GM12873 (cell line): ENCODE data around the gene SHISA5.

Experiments used
- TF ChIP-seq, protein P1 (sequence below): IDR thresholded peaks from 2 replicates; pipeline ENCODE4 v1.5.1; 2012; ENCODE audit warnings: low read depth, mild to moderate bottlenecking, moderate library complexity, low read length, control low read depth; ENCODE audit not compliant: insufficient read depth; ENCODE audit errors: missing control alignments

Gene SHISA5

DNA sequence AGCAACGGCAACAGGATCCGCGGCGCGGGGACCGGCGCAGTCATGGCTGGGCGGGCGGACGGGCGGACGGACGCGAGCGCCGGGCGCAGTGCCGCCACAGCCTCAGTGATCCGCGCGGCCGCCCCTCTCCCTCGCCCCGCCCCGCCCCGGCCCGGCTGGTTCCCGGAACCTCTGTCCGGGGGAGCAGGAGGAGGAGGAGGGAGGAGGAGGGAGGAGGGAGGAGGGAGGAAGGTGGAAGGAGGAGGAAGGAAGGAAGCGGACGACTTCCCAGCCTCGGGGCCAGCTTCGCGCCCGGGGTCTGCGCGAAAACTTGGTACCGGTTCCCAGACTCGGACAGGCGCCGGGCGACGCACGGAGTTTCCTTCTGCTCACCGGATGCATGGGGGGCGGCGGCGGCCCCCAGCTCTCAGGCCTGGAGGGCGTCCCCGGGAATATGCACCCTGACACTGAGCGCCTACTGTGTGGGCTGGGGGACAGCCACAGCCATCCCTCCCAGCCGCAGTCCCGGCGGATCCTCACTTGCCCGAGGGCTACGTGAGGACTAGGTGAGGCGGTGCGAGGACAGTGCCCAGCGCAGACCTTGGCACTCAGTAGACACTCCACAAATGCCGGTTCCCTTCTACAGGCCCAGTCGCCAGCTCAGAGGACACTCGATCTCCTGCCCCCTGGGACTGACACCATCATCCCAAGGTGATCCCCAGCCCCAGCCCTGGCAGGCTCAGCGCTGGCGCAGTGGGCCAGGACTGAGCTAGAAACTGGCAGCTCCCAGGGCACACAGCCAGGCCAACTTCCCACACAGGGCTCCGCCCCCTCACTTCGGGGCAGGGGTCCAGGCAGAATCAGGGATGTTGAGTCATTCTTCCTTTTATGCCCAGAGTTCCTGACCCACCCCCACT lies at the start of gene SHISA5:
Gene SHISA5, minus strand, starts transcription at position 124 of the 896 bp plus-strand sequence. Its CDS starts 80 bp downstream, at position 44.
- TF ChIP-seq, protein P1, sequence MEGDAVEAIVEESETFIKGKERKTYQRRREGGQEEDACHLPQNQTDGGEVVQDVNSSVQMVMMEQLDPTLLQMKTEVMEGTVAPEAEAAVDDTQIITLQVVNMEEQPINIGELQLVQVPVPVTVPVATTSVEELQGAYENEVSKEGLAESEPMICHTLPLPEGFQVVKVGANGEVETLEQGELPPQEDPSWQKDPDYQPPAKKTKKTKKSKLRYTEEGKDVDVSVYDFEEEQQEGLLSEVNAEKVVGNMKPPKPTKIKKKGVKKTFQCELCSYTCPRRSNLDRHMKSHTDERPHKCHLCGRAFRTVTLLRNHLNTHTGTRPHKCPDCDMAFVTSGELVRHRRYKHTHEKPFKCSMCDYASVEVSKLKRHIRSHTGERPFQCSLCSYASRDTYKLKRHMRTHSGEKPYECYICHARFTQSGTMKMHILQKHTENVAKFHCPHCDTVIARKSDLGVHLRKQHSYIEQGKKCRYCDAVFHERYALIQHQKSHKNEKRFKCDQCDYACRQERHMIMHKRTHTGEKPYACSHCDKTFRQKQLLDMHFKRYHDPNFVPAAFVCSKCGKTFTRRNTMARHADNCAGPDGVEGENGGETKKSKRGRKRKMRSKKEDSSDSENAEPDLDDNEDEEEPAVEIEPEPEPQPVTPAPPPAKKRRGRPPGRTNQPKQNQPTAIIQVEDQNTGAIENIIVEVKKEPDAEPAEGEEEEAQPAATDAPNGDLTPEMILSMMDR, result no peak

- TF ChIP-seq, protein P1, result no peak
Measured at GRCh38 chr3:48553361-48553760, 49.4 kb upstream of the SHISA5 start.

DNA sequence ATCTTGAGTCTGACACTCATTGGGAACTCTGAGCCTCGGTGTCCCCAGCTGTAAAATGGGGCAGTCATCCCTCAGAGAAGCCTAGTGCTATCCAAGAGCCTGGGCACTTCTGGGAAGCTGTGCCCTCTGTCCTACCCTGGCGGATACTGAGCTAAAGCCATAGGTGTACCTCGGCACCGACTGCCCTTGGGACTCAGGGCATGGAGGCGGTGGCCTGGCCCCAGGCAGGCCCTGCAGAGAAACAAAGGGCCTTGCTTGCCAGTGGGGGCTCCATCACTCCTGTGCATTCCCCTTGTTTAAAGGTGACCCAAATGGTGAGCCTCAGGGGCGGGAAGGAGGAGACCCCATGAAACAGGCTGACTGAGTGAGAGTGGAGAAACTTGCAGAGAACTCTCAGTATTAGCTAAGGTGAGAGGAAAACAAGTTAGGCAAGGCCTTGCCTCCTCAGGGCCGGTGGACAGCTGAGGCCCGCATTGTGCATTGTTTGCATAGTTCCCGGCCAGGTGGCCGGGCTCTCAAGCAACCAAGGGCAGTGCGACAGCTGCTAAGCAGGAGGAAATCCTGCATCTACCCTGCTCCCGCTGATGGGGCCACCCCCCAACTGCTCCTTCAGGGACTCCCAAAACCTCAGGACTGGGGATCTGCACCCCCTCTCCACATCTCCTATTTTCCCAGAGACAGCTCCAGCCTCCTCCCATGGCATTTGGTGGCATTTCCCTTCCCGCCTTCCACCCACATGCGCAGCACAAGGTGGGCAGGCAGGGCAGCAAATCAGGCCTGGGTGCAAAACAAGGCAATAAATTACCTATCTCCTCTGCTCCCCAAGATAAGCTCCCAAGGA lies 48.4 kb upstream of the SHISA5 start:
- TF ChIP-seq, protein P1, result no peak

DNA sequence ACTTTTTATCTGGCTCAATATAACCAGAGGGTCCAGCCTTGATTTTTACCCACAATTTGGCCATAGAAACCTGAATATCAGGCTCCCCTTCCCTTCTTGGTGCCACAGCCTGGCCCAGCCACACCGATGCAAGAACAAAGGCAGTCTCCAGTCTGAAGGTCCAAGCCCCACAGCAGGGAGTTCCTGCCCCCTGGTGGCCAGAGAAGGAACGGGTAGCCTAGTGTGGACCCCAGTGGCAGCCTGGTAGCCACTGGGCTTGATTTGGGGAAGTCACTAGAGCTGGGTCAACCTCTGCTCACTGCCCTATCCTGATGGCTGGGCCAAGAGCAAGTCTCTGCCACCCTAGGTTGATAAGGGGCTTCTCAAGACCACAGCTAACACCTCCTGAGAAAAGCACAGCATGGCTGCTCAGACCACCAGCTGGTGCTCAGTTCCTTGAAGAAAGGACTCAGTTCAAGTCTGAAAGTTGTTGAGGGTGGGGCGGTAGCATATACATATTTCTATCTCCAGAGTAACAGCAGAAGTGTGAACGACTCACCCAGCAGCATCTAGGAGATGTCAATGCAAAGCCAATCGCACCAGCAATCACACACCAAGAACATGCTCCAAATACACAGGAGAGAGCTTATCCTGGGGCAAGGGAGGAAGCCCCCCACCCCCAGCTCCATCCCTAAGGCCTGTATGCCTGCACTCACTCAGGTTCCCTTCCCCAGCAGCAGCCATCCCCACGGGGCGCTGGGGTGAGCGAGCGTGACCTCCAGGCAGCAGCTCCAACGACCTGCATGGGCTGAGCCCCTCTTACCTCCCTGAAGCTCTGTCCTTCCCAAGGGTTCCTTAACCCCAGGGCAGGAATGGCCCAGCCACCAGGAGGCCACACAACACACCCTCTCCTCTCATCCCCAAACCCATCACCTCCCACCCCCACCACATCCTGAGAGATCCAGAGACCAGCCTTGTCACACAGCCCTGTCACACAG lies 45.0 kb upstream of the SHISA5 start:
- TF ChIP-seq, protein P1, result peak; percentile 99

GRCh38 chr3:48548126-48548525 lies 44.2 kb upstream of the SHISA5 start:
- TF ChIP-seq, protein P1, result no peak

- TF ChIP-seq, protein P1, result no peak
Measured at GRCh38 chr3:48546203-48546829, 42.3 kb upstream of the SHISA5 start.
